GM13976 (cell line): ENCODE data around the gene HPGDS.

Experiments used
- DNase-seq: peaks from one replicate; pipeline ENCODE4 v3.0.0; 2012; ENCODE audit warnings: low spot score
- CTCF ChIP-seq: IDR thresholded peaks from 2 replicates; pipeline ENCODE4 v1.5.1; 2012; ENCODE audit warnings: borderline replicate concordance, mild to moderate bottlenecking; ENCODE audit not compliant: insufficient read depth; ENCODE audit errors: extremely low read depth, missing control alignments, control extremely low read depth
- in situ Hi-C: fragments of 300-500 bp; cut with MboI; formaldehyde crosslinking; loops from one replicate; pipeline ENCODE4 v1.12.0; 2022; ENCODE audit warnings: low sequenced_read_pairs, mixed read lengths, inconsistent platforms; ENCODE audit not compliant: unreplicated experiment

The HPGDS gene

DNA sequence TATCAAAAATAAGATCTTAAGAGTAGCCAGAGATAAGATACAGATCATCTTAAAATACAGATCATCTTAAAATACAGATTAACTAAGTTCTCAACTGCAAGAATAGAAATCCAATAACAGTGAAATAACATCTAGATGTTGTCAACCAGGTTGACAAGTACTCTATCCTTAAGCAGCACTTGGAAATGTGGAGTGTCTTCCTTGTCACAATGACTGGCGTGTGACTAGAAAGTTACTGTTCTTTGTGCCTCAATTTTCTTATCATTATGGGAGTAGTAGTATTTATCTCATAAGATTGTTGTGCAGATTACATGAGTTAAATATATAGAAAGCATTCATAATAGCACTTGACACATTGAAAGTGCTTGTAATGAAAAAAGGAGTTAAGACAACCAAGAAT is 25.8 kb upstream of the HPGDS start:
- no peak for DNase-seq
- TF ChIP-seq CTCF = no peak
- in situ Hi-C loops = no loop called here

GRCh38 chr4:94365304-94365703 is 22.7 kb upstream of the HPGDS start:
- in situ Hi-C loops = no loop called here
- no peak for DNase-seq
- no peak for TF ChIP-seq CTCF

- TF ChIP-seq CTCF = no peak
- in situ Hi-C loops = no loop called here
- no peak for DNase-seq
Observed at GRCh38 chr4:94364527-94364926, 21.9 kb upstream of the HPGDS start.

- no peak for TF ChIP-seq CTCF
- in situ Hi-C loops = no loop called here
- no peak for DNase-seq
Observed at GRCh38 chr4:94363136-94363655, 20.6 kb upstream of the HPGDS start.

- DNase-seq = no peak
- TF ChIP-seq CTCF = no peak
- in situ Hi-C loops = no loop called here
Observed at GRCh38 chr4:94359838-94360237, 17.2 kb upstream of the HPGDS start.

GRCh38 chr4:94359221-94359620 is 16.6 kb upstream of the HPGDS start:
- TF ChIP-seq CTCF = no peak
- in situ Hi-C loops = no loop called here
- DNase-seq = no peak

DNA sequence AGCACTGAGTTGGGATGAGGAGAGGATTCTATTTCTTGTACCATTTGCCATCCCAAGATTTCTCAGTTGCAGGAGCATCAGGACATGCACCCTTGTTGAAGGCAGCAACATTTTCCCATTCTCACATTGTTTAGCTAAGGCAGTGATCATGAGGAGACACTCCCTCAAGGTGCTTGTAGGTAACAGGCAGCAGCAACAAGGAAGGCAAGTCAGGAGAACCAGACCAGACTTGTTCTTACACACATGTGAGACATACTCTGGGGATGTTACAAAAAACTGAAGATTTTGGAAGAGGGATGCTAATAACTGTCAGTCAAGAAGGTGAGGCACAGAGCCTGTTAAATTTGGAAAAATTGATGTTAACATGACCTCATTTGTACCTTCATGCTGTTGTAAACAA is 15.5 kb upstream of the HPGDS start:
- DNase-seq = no peak
- TF ChIP-seq CTCF = no peak
- in situ Hi-C loops = no loop called here
